HL-60 (cell line): ENCODE data around the gene PCTP.

Experiments
- DNase-seq, 2 experiments: peaks; one replicate each; pipeline ENCODE4 v3.0.0-alpha.2; 2010 to 2020; ENCODE audit warnings: low read depth in 1 of 2, low spot score in 1 of 2
- H3K27ac ChIP-seq: fragments of 250-450 bp; sonication (Bioruptor Pico); replicated peaks from 2 replicates; pipeline ENCODE4 v1.5.1; 2020; ENCODE audit warnings: mild to moderate bottlenecking, moderate library complexity
- H3K27me3 ChIP-seq: fragments of 250-450 bp; sonication (Bioruptor Pico); 2 replicates; pipeline ENCODE4 v1.5.1; 2021; ENCODE audit warnings: mild to moderate bottlenecking, moderate library complexity; ENCODE audit not compliant: insufficient read depth, poor library complexity, severe bottlenecking
- H3K4me3 ChIP-seq: replicated peaks from 2 replicates; pipeline ENCODE4 v1.5.1; 2011; ENCODE audit warnings: mild to moderate bottlenecking, control low read depth, low read length; ENCODE audit not compliant: insufficient read depth
- CTCF ChIP-seq: IDR thresholded peaks from one replicate; pipeline ENCODE4 v1.5.1; 2011; ENCODE audit warnings: low read length, control low read depth, inconsistent platforms; ENCODE audit not compliant: insufficient read depth
- GABPA ChIP-seq: IDR thresholded peaks from 2 replicates; pipeline ENCODE4 v1.6.1; 2012; ENCODE audit warnings: low read depth
- POLR2AphosphoS5 ChIP-seq: IDR thresholded peaks from 2 replicates; pipeline ENCODE4 v1.6.1; 2012; ENCODE audit warnings: low read depth
- REST ChIP-seq: IDR thresholded peaks from 2 replicates; pipeline ENCODE4 v1.6.1; 2012; ENCODE audit warnings: low read depth; ENCODE audit not compliant: insufficient replicate concordance
- SPI1 ChIP-seq: IDR thresholded peaks from 2 replicates; pipeline ENCODE4 v1.6.1; 2012; ENCODE audit warnings: low read depth, mild to moderate bottlenecking, borderline replicate concordance

Gene PCTP

GRCh38 chr17:55723488-55723848 is 27.4 kb upstream of the PCTP start:
- peaks cover 20% of the 10 kb centered on the region for H3K27me3 ChIP-seq
- TF ChIP-seq REST (no peak), CTCF (no peak), POLR2AphosphoS5 (no peak), SPI1 (no peak), GABPA (no peak)
- no peak overlapping the region for H3K27ac ChIP-seq
- no peak overlapping the region for H3K4me3 ChIP-seq
- DNase-seq = no peak

- H3K4me3 ChIP-seq = no peak overlapping the region
- no peak for DNase-seq
- H3K27me3 ChIP-seq = peaks cover 20% of the 10 kb centered on the region
- TF ChIP-seq SPI1 (no peak), REST (no peak), POLR2AphosphoS5 (no peak), CTCF (no peak), GABPA (no peak)
- no peak overlapping the region for H3K27ac ChIP-seq
Observed at GRCh38 chr17:55726440-55726839, 24.4 kb upstream of the PCTP start.

GRCh38 chr17:55727275-55727674 is 23.6 kb upstream of the PCTP start:
- Histone ChIP-seq H3K4me3 (no peak overlapping the region), H3K27ac (no peak overlapping the region), H3K27me3 (peaks cover 20% of the 10 kb centered on the region)
- DNase-seq = no peak
- TF ChIP-seq GABPA (no peak), REST (no peak), SPI1 (no peak), CTCF (no peak), POLR2AphosphoS5 (no peak)
